Stimulated activated CD8-positive, alpha-beta memory T cell treated with anti-CD3 and anti-CD28 coated beads, Interleukin-12 subunit alpha, Interleukin-12 subunit beta, amount 100 ng/mL, for 1 hour (primary cell): ENCODE measurements around the gene MIB1.

Experiments used
- DNase-seq: peaks from one replicate; pipeline ENCODE4 v3.0.0-alpha.2; 2020; ENCODE audit warnings: low read depth

Gene MIB1

DNA sequence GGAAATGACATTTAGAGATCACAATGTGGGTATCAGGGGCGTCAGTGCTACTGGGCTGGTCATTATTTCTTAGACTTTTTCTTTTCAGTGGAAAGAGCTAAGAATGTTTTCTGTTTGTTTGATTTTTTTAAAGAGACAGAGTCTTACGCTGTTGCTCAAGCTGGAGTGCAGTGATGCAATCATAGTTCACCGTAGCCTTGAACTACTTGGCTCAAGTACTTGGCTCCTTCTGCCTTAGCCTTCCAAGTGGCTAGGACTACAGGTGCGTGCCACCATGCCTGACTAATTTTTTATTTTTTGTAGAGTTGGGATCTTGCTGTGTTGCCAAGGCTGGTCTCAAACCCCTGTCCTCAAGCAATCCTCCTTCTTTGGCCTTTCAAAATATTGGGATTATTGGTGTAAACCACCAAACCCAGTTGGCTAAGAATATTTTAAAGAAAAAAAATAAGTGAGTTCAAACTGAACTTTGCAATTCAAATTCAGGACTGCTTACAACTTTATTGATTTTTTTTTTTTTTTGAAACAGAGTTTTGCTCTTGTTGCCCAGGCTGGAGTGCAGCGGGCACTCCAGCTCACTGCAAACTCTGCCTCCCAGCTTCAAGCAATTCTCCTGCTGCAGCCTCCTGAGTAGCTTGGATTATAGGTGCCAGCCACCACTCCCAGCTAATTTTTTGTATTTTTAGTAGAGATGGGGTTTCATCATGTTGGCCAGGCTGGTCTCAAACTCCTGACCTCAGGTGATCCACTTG lies 154.2 kb downstream of the MIB1 start:
- DNase-seq, result no peak

GRCh38 chr18:21896732-21897336 lies 156.2 kb downstream of the MIB1 start:
- DNase-seq, result no peak

- DNase-seq, result no peak
Measured at GRCh38 chr18:21897811-21898210, 157.2 kb downstream of the MIB1 start.

GRCh38 chr18:21900605-21901352 lies 160.2 kb downstream of the MIB1 start:
- DNase-seq, result no peak

GRCh38 chr18:21901423-21901945 lies 160.9 kb downstream of the MIB1 start:
- DNase-seq, result no peak

- DNase-seq, result no peak
Measured at GRCh38 chr18:21903709-21904108, 163.1 kb downstream of the MIB1 start.

- no peak for DNase-seq
Measured at GRCh38 chr18:21904856-21905255, 164.3 kb downstream of the MIB1 start.

DNA sequence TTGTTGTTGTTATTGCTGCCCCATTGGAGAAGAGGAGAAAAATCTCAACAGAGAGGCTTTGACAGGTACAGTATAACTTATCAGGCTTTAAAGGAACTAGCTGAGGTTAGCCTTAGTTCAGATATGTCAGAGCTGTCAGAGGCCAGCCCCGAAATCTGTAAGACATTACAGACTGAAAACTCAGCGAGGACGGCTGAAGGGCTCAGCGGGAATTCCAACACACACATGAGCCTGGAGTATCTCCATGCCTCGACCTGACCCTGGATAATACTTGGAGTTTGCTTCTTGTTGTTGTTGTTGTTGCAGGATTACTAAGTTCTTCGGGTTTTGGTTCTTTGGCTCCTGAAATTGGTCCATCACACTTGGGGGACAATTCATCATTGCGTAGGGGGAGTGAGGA lies 166.9 kb downstream of the MIB1 start:
- DNase-seq, result no peak

DNA sequence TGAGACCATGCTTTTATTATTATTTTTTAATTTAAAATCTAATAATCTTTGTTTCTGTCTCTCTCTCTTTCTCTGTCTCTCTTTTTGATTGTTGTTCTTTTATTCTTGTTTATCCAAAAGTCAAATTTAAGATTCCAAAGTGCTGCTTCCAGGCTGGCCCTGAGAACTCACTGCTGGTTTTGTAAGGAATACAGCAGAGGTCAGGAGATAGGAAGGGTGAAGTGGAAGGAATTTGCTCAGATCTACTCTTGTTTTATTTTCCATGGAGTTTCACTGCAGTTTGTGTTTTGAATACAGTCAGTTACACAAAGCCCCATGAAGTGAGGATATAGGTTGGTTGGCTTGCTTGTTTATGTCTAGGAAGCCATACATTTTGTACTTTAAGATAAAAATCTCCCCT lies 168.1 kb downstream of the MIB1 start:
- no peak for DNase-seq

DNA sequence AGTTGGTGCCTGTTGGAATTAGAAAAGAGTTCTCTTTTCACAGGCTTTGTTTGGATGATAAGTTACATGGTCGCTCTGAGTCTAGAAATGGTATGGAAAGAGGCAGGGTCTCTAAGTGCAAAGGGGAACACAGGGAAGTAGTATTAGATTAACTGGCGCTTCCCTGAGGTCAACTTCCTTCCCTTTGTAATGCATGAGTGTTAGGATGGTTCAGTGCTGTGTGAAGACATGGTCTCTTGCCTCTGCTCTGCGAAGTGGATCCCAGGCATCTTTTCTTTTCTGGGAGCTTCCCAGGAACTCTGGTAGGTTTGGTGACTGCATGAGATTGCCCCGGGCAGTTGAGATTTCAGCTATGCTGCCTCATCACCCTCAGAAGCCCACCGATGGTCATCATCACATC lies 170.3 kb downstream of the MIB1 start:
- no peak for DNase-seq

- no peak for DNase-seq
Measured at GRCh38 chr18:21911551-21911950, 171.0 kb downstream of the MIB1 start.

- DNase-seq, result no peak
Measured at GRCh38 chr18:21912339-21913239, 172.0 kb downstream of the MIB1 start.

- DNase-seq, result no peak
Measured at GRCh38 chr18:21914739-21915319, 174.2 kb downstream of the MIB1 start.

DNA sequence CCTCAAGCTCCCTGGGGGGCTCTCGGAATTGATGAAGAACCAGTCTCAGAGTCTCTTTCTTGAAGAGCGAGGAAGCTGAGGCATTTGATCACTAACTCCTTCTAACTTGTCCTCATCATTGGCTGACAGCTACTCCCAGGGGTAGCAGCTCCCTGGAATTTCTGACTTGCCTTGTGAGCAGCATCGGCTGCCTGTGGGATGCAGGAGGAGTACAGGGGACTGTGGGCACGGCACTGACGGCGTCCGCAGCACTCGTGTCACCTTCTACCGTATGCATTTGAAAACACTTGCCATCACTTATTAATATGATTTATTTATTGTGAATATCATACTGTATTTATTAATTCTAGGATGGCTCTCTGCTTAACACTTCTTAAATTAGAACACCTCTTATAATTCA lies 175.0 kb downstream of the MIB1 start:
- DNase-seq, result no peak

- no peak for DNase-seq
Measured at GRCh38 chr18:21916594-21916993, 176.0 kb downstream of the MIB1 start.

- no peak for DNase-seq
Measured at GRCh38 chr18:21918693-21919092, 178.1 kb downstream of the MIB1 start.
